Measurements from ENCODE around the gene CUL9.

The CUL9 gene

GRCh38 chr6:43250992-43251373 lies 69.0 kb downstream of the CUL9 start:
- TF ChIP-seq CTCF (IDR thresholded peaks at IDR 0.05; ENCODE audit: low read depth, low read length) = no peak
- DNase-seq (ENCODE audit: extremely low read depth, low read depth) = no peak

GRCh38 chr6:43253401-43253800 lies 71.4 kb downstream of the CUL9 start:
- DNase-seq (ENCODE audit: extremely low read depth, low read depth) = no peak
- no peak for TF ChIP-seq CTCF (IDR thresholded peaks at IDR 0.05; ENCODE audit: low read depth, low read length)

GRCh38 chr6:43254138-43254817 lies 72.3 kb downstream of the CUL9 start:
- no peak for TF ChIP-seq CTCF (IDR thresholded peaks at IDR 0.05; ENCODE audit: low read depth, low read length)
- no peak for DNase-seq (ENCODE audit: extremely low read depth, low read depth)

- TF ChIP-seq CTCF (IDR thresholded peaks at IDR 0.05; ENCODE audit: low read depth, low read length) = no peak
- DNase-seq (ENCODE audit: extremely low read depth, low read depth) = no peak
These were observed 72.8 kb downstream of the CUL9 start for GRCh38 chr6:43254846-43255245.

- no peak for TF ChIP-seq CTCF (IDR thresholded peaks at IDR 0.05; ENCODE audit: low read depth, low read length)
- DNase-seq (ENCODE audit: extremely low read depth, low read depth) = no peak
These were observed 73.5 kb downstream of the CUL9 start for GRCh38 chr6:43255408-43256054.

GRCh38 chr6:43256670-43257366 lies 74.8 kb downstream of the CUL9 start:
- no peak for TF ChIP-seq CTCF (IDR thresholded peaks at IDR 0.05; ENCODE audit: low read depth, low read length)

More at GRCh38 chr6:43256670-43257366, 74.8 kb downstream of the CUL9 start:
- DNase-seq (ENCODE audit: extremely low read depth, low read depth) = no peak

Data from AG09319 (cell line).